SU-DHL-6 (cell line): Measurements from ENCODE around the gene COL26A1.
"Not testable (repeated sequence)": the region's sequence is repeated elsewhere in the genome, so short reads cannot be mapped to it uniquely, and the experiment has no call there.

ENCODE experiments used
- CTCF ChIP-seq: fragments of 200-600 bp; sonication (generic); IDR thresholded peaks from one replicate; pipeline ENCODE4 v1.5.1; 2017; ENCODE audit warnings: antibody characterized with exemption, mild to moderate bottlenecking, low read length, moderate library complexity; ENCODE audit not compliant: insufficient read depth, poor library complexity, severe bottlenecking
- EZH2phosphoT487 ChIP-seq: fragments of 200-600 bp; sonication (generic), shearing (Covaris generic); conservative IDR thresholded peaks from 2 replicates; pipeline ENCODE4 v1.6.1; 2018; ENCODE audit warnings: mild to moderate bottlenecking, antibody characterized with exemption, low read length, moderate library complexity, mixed read lengths

GRCh38 chr7:101604934-101605332 is 242.3 kb downstream of the COL26A1 start:
- not testable (repeated sequence) for TF ChIP-seq CTCF, EZH2phosphoT487
